Mammary epithelial cell (primary cell): ENCODE results near the gene TBR1.

Experiments used
- EZH2 ChIP-seq: IDR thresholded peaks from 2 replicates; pipeline ENCODE4 v1.6.1; 2012; ENCODE audit warnings: low read length, inconsistent platforms, borderline replicate concordance
- TF ChIP-seq, protein P1 (sequence below), 2 donors: IDR thresholded peaks in 1 of 2; conservative IDR thresholded peaks in 1 of 2; 2 replicates each; pipeline ENCODE4 v1.5.1; 2011 to 2012; ENCODE audit warnings: inconsistent platforms in 2 of 2, low read length in 2 of 2, mild to moderate bottlenecking in 2 of 2, control low read depth in 1 of 2, low read depth in 1 of 2; ENCODE audit not compliant: insufficient read depth in 1 of 2; ENCODE audit errors: extremely low read depth in 1 of 2

DNA sequence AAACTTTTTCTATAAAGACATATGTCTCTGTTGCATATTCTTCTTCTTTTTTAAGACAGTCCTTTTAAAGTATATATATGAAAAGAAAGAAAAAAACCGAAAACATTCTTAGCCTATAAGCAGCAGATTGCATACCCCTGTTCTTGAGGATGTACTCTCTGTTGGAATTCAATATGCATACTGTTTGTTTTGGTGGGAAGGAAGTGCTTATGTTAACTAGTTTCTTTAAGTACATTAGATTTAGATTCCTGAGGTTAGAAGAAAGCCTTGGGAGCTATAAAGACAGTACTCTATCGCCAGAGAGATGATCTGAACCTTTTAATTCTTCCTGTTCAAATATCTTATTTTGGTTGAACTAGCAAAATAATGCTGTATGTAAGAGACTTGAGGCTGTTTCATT, 46.8 kb upstream of the TBR1 start:
- TF ChIP-seq, protein P1, sequence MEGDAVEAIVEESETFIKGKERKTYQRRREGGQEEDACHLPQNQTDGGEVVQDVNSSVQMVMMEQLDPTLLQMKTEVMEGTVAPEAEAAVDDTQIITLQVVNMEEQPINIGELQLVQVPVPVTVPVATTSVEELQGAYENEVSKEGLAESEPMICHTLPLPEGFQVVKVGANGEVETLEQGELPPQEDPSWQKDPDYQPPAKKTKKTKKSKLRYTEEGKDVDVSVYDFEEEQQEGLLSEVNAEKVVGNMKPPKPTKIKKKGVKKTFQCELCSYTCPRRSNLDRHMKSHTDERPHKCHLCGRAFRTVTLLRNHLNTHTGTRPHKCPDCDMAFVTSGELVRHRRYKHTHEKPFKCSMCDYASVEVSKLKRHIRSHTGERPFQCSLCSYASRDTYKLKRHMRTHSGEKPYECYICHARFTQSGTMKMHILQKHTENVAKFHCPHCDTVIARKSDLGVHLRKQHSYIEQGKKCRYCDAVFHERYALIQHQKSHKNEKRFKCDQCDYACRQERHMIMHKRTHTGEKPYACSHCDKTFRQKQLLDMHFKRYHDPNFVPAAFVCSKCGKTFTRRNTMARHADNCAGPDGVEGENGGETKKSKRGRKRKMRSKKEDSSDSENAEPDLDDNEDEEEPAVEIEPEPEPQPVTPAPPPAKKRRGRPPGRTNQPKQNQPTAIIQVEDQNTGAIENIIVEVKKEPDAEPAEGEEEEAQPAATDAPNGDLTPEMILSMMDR (conservative IDR thresholded peaks at IDR 0.05 in 1 of 2, IDR thresholded peaks at IDR 0.05 in 1 of 2; ENCODE audit: extremely low read depth in 1 of 2, insufficient read depth in 1 of 2, low read depth in 1 of 2, low read length in 2 of 2): no peak
- no peak for TF ChIP-seq EZH2
